HTERT RPE-1 (cell line): ENCODE measurements around the gene SFN.
"Not testable (repeated sequence)": the region's sequence is repeated elsewhere in the genome, so short reads cannot be mapped to it uniquely, and the experiment has no call there.

Experiments
- in situ Hi-C: fragments of 300-500 bp; cut with MboI; formaldehyde crosslinking; loops from 4 replicates; pipeline ENCODE4 v1.14.3; 2020; ENCODE audit warnings: low sequenced_read_pairs

SFN gene

DNA sequence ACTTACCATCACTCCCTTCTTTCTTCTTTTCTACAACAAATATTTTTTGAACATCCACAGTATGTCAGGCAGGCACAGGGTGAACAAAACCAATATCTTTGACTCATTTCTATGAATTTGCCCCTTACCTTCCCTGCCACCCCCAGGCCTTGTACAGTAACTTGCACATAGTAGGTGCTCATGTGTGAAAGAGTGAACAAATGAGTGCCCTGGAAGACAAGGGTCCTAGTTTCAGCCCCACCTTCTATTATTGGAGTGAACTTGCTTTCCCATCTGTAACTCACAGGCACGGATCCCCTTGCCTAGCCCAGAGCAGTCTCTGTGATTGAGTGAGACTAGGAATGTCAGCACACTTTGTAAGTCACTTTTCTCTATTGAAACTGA is 23.6 kb upstream of the SFN start:
- in situ Hi-C loops = no loop called here

DNA sequence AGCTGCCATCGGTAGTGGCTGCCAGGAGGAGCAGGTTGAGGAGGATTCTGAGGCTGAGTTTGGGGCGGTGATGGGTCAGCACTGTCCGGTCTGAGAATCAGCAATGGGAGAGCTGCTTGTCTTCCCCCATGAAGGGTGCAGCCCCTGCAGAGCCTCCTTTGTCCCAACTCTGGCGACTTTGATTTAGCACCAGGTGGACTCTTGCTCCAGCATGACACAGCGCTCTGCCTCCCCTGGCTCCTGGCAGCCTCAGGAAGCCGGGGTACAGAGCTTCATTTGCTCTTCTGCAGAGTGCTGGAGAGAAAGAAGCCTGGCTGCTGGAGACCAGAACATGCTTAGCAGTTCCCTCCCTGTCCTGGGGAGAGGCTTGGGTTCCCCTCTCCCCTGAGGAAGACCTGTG is 23.2 kb upstream of the SFN start:
- in situ Hi-C loops = no loop called here

- in situ Hi-C loops = no loop called here
These were observed 18.3 kb upstream of the SFN start for GRCh38 chr1:26844424-26845196.

DNA sequence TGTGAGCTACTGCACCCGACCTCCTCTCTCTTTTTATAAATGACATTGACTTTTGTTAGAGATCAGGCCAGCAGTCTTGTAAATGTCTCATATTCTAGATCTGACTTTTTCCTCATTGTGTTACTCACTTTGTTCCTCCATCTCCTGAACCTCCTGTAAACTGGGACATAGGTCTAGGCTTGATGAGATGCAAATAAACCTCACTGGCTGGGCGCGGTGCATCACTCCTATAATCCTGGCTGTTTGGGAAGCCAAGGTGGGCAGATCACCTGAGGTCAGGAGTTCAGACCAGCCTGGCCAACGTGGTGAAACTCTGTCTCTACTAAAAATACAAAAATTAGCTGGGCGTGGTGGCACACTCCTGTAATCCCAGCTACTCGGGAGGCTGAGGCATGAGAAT is 15.1 kb upstream of the SFN start:
- in situ Hi-C loops = not testable (repeated sequence)

- in situ Hi-C loops = no loop called here
These were observed 14.4 kb upstream of the SFN start for GRCh38 chr1:26848499-26848898.

GRCh38 chr1:26848941-26849774 is 13.8 kb upstream of the SFN start:
- in situ Hi-C loops = no loop called here

DNA sequence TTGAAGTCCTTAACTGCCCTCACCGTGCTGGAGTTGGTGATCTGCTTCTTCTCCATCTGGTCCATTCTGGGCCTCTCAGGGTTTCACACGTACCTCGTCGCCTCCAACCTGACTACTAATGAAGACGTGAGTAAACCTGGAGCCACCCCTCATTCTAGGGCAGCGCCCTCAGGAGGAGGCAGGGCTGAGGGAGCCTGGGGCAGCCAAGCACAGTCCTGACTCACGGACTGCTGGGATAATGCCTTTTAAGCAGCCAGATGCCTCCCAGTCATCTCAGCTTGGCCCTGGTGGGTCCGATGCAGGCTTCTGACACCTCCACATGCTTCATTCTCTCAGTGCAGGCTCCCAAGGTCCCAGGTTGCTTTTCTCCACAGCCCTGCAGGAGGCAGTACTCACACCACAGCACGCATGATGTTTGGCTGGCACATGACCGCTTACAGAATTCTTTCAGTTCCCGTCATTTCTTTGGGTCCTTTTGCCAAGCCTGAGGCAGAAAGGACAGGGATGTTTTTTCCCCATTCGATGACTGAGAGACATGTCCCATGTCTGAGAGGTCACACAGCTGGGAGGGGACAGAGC is 11.8 kb upstream of the SFN start:
- in situ Hi-C loops = no loop called here

DNA sequence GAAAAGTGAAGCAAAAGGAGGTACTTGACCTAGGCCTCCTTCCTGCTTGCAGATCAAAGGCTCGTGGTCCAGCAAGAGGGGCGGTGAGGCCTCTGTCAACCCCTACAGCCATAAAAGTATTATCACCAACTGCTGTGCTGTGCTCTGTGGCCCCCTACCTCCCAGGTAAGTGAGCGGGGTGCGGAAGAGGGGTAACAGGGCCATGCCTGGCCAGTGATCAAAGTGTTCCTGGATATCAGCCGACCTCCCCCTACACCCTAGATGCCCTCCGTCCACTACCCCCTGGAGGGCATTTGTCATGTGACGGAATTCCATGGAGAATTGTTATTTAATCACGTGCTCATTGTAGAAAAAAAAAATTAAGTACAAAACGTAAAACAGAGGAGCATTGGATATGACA is 10.2 kb upstream of the SFN start:
- in situ Hi-C loops = no loop called here

DNA sequence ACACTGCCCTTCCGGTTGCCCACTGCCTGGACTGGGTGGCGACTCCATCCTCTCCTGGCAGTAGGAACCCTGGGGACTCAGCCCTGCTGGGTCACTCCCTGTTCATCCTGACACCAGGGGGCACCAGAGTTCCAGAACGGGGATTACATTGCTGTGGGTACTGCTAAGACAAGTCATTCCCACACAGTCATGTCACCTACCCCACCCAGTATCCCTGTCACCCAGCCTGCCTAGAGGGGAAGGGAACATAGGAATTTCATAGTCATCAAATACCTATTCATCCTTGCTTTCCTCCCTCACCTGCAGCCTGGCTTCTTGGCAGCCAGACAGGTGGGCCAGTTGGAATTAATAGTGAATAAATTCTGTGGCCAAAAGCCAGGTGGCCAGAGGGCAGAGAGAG is 9.8 kb upstream of the SFN start:
- in situ Hi-C loops = no loop called here

- in situ Hi-C loops = no loop called here
These were observed 9.3 kb upstream of the SFN start for GRCh38 chr1:26853600-26853999.

DNA sequence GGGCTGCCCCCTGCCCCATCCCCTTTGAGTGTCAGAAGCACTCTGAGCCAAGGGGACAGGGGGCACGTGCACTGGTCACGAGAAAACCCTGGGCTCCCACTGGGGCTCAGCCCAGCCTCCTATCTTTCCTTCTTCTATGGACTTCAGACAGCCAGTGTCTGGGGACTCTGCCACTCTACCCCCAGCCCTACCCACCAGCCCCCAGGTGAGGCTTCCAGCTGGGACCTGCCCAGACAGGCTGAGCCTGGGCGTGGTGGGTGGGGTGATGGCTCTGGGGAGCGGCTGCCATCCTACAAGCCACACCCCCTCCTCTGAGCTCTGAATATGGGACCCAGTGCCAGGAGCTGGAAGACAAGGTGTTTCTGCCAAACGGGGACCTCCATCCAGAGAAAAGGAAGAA is 8.0 kb upstream of the SFN start:
- in situ Hi-C loops = no loop called here

DNA sequence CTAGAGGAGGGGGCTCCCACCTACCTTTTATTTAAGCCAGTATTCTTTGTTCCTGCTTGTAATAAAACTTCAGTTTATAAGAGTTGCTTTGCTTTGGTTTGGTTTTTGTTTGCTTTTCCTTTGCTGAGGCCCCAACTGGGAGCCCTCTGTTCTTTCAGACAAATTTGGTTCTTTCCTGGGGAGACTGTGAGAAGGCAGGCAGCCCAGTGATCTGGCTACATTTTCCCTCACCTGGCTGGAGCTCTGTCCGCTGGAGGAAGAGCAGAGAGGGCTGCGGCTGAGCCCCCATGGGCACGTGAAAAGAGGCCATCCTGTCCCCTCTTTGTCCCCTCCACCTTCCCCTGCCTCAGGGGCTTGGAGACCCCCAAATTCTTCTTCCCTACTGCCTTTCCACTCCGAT is 7.3 kb upstream of the SFN start:
- in situ Hi-C loops = no loop called here

DNA sequence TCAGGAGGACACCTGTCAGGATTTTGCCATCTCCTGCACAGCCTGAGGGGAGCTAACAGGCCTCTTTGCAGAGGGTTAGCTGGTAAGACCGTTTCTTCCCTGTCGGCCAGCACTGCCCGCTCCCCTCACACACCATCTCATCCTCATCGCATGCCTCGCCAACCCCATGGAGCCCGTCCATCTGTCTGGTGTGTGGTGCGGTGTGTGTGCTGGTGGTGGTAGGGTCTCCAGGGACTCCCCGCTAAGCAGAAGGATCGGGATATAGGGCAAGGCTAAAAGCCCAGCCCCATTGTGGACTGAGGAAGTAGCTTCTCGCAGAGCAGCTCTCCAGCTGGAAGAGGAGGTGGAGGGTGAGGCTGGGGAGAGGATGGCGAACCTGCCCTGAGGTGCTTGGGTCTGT is 6.8 kb upstream of the SFN start:
- in situ Hi-C loops = no loop called here

DNA sequence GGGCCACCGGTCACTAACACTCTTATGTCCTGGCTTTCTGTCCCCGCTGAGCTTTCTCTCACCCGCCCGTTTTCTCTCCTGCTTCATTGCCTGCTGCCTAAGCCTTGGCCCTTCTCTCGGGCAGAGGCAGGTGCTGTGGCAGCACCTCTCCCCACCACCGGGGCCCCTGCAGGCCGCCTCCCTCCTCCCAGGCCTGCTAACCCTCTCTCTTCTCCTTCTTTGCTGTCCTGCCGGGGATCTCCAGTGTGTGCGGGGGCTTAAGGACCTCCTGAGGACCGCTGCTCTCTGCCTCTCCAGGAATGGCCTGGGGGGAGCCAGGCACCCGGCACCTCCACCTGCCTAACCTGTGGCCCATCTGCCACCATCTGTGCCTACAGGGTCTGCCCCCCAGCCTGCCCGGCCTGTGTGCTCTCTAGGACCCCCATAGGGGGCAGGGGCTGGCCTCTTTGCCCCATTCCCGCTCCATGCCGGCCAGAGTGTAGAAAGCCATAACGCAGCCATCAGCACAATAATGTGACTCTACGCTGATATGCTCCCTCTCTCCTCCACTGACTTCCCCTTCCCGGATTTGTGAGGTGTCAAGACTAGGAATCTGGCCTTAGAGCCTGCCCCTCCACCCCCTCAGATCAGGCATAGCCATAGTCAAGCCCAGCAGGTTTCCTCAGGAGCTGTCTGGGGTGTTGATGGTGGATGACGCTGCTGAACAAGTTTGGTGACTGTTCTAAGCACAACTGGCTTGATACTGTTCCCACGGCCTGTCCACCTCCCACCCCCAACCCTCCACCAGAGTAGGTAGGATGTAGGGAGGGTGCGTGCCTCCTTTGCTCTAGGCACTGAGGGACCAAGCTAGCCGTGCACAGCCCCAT is 6.1 kb upstream of the SFN start:
- in situ Hi-C loops = no loop called here

- in situ Hi-C loops = no loop called here
These were observed 5.4 kb upstream of the SFN start for GRCh38 chr1:26857473-26858060.

- in situ Hi-C loops = no loop called here
These were observed 4.8 kb upstream of the SFN start for GRCh38 chr1:26858160-26858559.

- in situ Hi-C loops = no loop called here
These were observed 3.9 kb upstream of the SFN start for GRCh38 chr1:26858891-26859640.

GRCh38 chr1:26861286-26861701 is 1.7 kb upstream of the SFN start:
- in situ Hi-C loops = no loop called here

DNA sequence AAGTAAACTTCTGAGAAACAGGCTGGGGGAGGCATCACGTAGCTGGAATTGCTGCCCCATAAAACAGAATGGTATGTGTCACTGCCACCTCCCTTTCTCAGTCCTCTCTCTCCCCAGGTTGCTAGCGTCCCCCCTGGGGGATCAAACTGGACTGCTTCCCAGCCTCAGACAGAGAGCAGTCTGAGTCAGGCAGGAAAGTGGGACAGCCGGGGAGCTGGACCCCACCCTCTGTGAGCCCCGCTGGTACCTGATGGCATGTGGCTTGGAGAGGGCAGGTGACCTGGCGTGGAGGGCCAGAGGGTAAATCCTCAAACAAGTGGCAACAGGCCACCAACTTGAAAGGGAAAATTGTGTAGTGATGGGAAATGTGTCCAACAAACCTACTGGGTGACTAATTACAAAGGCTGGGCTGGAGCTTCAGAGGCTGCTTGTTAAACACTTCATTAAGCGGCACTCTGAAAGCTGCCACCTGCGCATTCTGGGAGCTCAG is 1.0 kb upstream of the SFN start:
- in situ Hi-C loops = no loop called here

DNA sequence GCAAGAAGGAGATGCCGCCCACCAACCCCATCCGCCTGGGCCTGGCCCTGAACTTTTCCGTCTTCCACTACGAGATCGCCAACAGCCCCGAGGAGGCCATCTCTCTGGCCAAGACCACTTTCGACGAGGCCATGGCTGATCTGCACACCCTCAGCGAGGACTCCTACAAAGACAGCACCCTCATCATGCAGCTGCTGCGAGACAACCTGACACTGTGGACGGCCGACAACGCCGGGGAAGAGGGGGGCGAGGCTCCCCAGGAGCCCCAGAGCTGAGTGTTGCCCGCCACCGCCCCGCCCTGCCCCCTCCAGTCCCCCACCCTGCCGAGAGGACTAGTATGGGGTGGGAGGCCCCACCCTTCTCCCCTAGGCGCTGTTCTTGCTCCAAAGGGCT is 732 bp downstream of the SFN start:
- in situ Hi-C loops = no loop called here
